Measurements from ENCODE around the gene TPD52L1. TPM values are rescaled to one million over a fixed set of nuclear protein-coding genes. Genes with fewer than 3 reads are reported as not detected.

TPD52L1 gene, protein sequence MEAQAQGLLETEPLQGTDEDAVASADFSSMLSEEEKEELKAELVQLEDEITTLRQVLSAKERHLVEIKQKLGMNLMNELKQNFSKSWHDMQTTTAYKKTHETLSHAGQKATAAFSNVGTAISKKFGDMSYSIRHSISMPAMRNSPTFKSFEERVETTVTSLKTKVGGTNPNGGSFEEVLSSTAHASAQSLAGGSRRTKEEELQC
- 64.5 and 113 TPM in 2 replicates for total RNA-seq

DNA sequence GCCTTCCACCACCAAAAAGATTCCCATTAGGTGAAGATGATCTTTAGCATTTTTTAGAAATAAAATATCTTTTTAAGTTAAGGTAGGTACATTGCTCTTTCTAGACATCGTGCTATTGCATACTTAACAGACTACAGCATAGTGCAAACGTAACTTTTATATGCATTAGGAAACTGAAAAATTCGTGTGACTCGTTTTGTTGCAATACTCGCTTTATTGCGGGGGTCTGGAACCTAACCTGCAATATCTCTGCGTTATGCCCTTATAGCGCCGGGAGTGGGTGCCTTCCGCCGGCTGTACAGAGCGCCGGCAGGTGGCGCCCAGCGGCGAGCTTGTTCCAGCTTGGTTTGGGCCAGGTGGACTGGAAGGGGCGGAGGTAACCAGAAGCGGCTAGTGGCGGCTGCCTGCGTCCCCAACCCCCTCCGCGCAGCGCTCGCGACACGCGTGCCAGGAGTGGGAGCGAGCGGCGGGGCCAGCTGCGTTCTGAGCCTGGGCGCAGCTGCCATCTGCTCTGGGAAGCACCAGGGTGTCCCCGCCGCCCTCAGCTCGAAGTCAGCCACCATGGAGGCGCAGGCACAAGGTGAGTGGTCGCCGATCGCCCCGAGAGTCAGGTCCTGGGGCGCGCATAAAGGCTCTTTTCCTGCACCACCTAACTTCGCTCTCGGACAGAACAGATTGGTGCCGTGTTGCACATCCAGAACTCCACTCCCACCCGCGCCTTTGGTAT, at the start of gene TPD52L1:
TSS of gene TPD52L1 (plus strand) at position 383 of the 727 bp plus-strand sequence. CDS start at position 562, 179 bp downstream.

DNA sequence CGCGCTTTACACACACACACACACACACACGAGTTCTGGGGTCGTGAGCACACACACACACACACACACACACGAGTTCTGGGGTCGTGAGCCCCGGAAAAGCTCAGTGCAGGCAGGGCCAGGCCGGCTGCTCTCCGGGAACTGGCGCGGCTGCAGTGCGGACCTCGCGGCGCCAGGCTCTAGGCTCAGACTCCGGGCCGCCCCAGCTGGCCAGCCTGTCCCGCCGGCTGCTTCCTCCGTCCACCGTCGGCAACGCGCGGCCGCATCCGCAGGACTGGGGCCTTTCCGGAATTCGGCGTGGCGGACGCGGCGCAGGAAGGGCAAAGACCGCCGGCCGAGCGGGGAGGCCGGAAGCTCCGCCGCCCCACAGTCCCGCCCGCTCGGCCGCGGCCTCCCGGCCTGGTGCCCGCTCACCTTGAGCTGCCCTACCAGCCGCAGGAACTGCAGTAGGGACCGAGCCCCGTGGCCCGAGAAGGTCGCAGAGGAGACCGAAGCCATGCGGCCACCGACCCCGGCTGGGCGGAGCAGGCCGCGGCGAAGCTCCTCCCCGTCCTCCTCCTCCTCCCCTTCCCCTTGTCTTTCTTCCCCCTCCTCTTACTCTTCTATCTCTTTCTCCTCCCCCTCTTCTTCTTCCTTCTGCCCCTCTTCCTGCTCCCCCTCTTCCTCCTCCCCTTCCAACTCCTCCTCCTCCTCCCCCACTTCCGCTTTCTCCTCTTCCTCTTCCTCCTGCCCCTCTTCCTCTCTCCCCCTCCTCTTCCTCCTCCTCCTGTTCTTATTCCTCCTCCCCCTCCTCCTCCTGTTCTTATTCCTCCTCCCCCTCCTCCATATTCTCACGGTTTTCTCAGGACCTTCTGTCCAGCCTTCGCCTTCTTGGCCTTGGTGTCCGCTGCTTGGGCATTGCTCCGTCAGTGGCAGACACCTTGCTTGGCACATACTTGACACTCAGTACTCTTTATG, 148.1 kb downstream of the TPD52L1 start, which contains the start of gene HDDC2:
TSS of gene HDDC2 (minus strand) at position 533 of the 957 bp plus-strand sequence. CDS start at position 498, 35 bp downstream.

Other genes with a start within 250 kb of the TPD52L1 start
- gene RNF217, start 191.3 kb upstream of the TPD52L1 start, total RNA-seq: 10.6 and 23.5 TPM in 2 replicates
- 69.9 and 79.5 TPM in 2 replicates for gene HDDC2, start 148.2 kb downstream of the TPD52L1 start, total RNA-seq

Measured in mesangial cell (primary cell).